Measurements from ENCODE around the gene KLRK1.
"Not testable (repeated sequence)": the region's sequence is repeated elsewhere in the genome, so short reads cannot be mapped to it uniquely, and the experiment has no call there.

Gene KLRK1

GRCh38 chr12:10387498-10387897 lies 2.3 kb downstream of the KLRK1 start:
- DNase-seq, result not testable (repeated sequence)

GRCh38 chr12:10386857-10387256 lies 3.0 kb downstream of the KLRK1 start:
- DNase-seq, result no peak

GRCh38 chr12:10385166-10385613 lies 4.7 kb downstream of the KLRK1 start:
- no peak for DNase-seq

GRCh38 chr12:10384191-10384590 lies 5.7 kb downstream of the KLRK1 start:
- no peak for DNase-seq

GRCh38 chr12:10381928-10382628 lies 7.8 kb downstream of the KLRK1 start:
- no peak for DNase-seq

- DNase-seq, result not testable (repeated sequence)
Observed at GRCh38 chr12:10378737-10379136, 11.1 kb downstream of the KLRK1 start.

- no peak for DNase-seq
Observed at GRCh38 chr12:10374624-10375018, 15.2 kb downstream of the KLRK1 start.

GRCh38 chr12:10372559-10372958 lies 17.3 kb downstream of the KLRK1 start:
- no peak for DNase-seq

GRCh38 chr12:10371893-10372535 lies 17.8 kb downstream of the KLRK1 start:
- not testable (repeated sequence) for DNase-seq

GRCh38 chr12:10369557-10370415 lies 20.1 kb downstream of the KLRK1 start:
- no peak for DNase-seq

GRCh38 chr12:10368206-10369171 lies 21.4 kb downstream of the KLRK1 start:
- DNase-seq, result no peak

- DNase-seq, result not testable (repeated sequence)
Observed at GRCh38 chr12:10367714-10368113, 22.1 kb downstream of the KLRK1 start.

- DNase-seq, result no peak
Observed at GRCh38 chr12:10366875-10367274, 23.0 kb downstream of the KLRK1 start.

GRCh38 chr12:10365696-10366405 lies 24.0 kb downstream of the KLRK1 start:
- no peak for DNase-seq

GRCh38 chr12:10364815-10365622 lies 24.8 kb downstream of the KLRK1 start:
- peak; percentile 61 for DNase-seq

GRCh38 chr12:10363914-10364814 lies 25.7 kb downstream of the KLRK1 start:
- no peak for DNase-seq

- DNase-seq, result no peak
Observed at GRCh38 chr12:10363658-10363913, 26.3 kb downstream of the KLRK1 start.

GRCh38 chr12:10362828-10363657 lies 26.8 kb downstream of the KLRK1 start:
- DNase-seq, result no peak

GRCh38 chr12:10362325-10362724 lies 27.5 kb downstream of the KLRK1 start:
- DNase-seq, result no peak
